Thyroid gland (tissue), 4 donors: ENCODE results near the gene CAAP1. TPM values are rescaled to one million over a fixed set of nuclear protein-coding genes. Genes with fewer than 3 reads are reported as not detected.
A peak's percentile ranks its signal among the peaks of the same experiment; 100 is the strongest.

ENCODE experiments used
- DNase-seq, 2 donors: peaks; one replicate each; pipeline ENCODE4 v3.0.0-alpha.2; 2019
- H3K27ac ChIP-seq, 3 donors: fragments of 200-600 bp; sonication (generic); 1 replicate in 2 of 3; 2 replicates in 1 of 3; pipeline ENCODE4 v1.5.1; 2016 to 2019; ENCODE audit warnings: mild to moderate bottlenecking in 1 of 3, moderate library complexity in 1 of 3
- H3K27me3 ChIP-seq: fragments of 200-600 bp; sonication (generic); one replicate; pipeline ENCODE4 v1.5.1; 2019
- H3K36me3 ChIP-seq, 2 donors: fragments of 200-600 bp; sonication (generic); one replicate each; pipeline ENCODE4 v1.5.1; 2016 to 2019
- H3K4me1 ChIP-seq, 2 donors: fragments of 200-600 bp; sonication (generic); one replicate each; pipeline ENCODE4 v1.5.1; 2017 to 2019
- H3K4me3 ChIP-seq, 3 donors: fragments of 200-600 bp; sonication (generic); replicated peaks in 1 of 3; 1 replicate in 2 of 3; 2 replicates in 1 of 3; pipeline ENCODE4 v1.5.1; 2016; ENCODE audit warnings: mild to moderate bottlenecking in 1 of 3
- H3K9me3 ChIP-seq: fragments of 200-600 bp; sonication (generic); one replicate; pipeline ENCODE4 v1.5.1; 2017
- POLR2A ChIP-seq, 2 donors: fragments of 450-650 bp; IDR thresholded peaks; one replicate each; pipeline ENCODE4 v1.6.1; 2017; ENCODE audit warnings: antibody characterized with exemption in 2 of 2, mild to moderate bottlenecking in 2 of 2, moderate library complexity in 1 of 2
- WGBS, 2 donors: methylation state at CpG; one replicate each; pipeline ENCODE4 v1.1.5; 2017; 5-methylcytosine and 5-hydroxymethylcytosine counted together
- intact Hi-C: fragments of 100-400 bp; cut with DNase I; formaldehyde crosslinking; loops from one replicate; pipeline ENCODE4 v1.15.1; 2023
- small RNA-seq: library from RNA; depleted of rRNA; stranded (forward); fragments of <200 nt; gene quantifications from one replicate; pipeline ENCODE3, GENCODE V24; 2016
- total RNA-seq, 4 donors: library from RNA; depleted of rRNA; stranded (reverse); fragments of >200 nt; gene quantifications; one replicate each; pipeline ENCODE4 v1.2.3, GENCODE V29; 2016
- TF ChIP-seq, protein P1 (sequence below), 6 experiments: fragments of 200-600 bp in 3 of 6; fragments of 450-650 bp in 3 of 6; sonication (generic) in 3 of 6; IDR thresholded peaks; one replicate each; pipeline ENCODE4 v1.5.1; 2016 to 2019; ENCODE audit warnings: antibody characterized with exemption in 6 of 6, mild to moderate bottlenecking in 2 of 6, inconsistent platforms in 1 of 6, moderate library complexity in 1 of 6

The CAAP1 gene
- total RNA-seq, 4 donors from 2014 or later: 54.9 to 110 (median 56.5) TPM

DNA sequence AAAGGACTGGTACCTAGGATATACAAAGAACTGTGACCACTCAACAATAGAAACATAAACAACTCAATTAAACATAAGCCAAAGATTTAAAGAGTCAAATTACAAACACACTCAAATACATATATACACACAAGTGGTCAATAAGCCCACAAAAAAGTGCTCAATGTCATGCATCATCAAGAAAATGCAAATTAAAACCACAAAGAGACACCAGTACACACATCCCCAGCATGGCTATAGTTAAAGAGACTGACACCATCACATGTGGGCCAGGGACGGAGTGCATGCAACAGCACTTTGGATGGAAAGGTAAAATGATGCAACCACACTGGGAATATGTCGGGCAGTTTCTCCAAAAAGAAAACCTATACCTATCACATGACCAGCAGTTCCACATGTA lies 89.7 kb downstream of the CAAP1 start:
- Histone ChIP-seq H3K27me3 (no peaks in the 10 kb centered on the region), H3K27ac (no peak overlapping the region), H3K36me3 (no peaks in the 10 kb centered on the region), H3K9me3 (no peaks in the 10 kb centered on the region), H3K4me1 (peaks cover 14 to 15% of the 10 kb centered on the region in 2 donors), H3K4me3 (no peak overlapping the region)
- WGBS, 2 donors: 95% methylated on average over 2 of the region's 2 CpGs
- intact Hi-C loops: no loop called here
- DNase-seq: no peak
- TF ChIP-seq, protein P1, sequence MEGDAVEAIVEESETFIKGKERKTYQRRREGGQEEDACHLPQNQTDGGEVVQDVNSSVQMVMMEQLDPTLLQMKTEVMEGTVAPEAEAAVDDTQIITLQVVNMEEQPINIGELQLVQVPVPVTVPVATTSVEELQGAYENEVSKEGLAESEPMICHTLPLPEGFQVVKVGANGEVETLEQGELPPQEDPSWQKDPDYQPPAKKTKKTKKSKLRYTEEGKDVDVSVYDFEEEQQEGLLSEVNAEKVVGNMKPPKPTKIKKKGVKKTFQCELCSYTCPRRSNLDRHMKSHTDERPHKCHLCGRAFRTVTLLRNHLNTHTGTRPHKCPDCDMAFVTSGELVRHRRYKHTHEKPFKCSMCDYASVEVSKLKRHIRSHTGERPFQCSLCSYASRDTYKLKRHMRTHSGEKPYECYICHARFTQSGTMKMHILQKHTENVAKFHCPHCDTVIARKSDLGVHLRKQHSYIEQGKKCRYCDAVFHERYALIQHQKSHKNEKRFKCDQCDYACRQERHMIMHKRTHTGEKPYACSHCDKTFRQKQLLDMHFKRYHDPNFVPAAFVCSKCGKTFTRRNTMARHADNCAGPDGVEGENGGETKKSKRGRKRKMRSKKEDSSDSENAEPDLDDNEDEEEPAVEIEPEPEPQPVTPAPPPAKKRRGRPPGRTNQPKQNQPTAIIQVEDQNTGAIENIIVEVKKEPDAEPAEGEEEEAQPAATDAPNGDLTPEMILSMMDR (IDR thresholded peaks at IDR 0.05): no peak
- TF ChIP-seq POLR2A (IDR thresholded peaks at IDR 0.05): no peak

DNA sequence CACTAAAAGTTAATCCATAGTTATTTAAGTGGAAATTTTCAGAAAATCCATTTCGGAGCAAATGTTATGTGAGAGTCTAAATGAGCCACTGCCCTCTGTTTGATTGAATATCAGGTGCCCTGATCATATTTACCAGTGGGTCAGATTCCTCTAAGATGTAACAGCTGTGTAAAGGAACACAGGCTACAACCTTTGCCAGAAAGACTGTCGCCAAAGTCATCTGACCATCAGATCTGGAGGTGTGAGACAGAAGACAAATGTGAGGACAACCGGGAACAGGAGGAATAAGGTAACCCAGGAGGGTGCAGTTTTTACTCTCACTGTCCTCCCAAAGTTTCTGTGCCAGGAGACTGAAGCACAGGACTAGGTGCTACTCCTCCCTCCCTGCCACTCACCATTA lies 90.8 kb downstream of the CAAP1 start:
- H3K27ac ChIP-seq: peak overlapping the region in 1 of 3 donors; percentile 51
- H3K9me3 ChIP-seq: no peaks in the 10 kb centered on the region
- no peaks in the 10 kb centered on the region for H3K36me3 ChIP-seq
- DNase-seq: no peak
- WGBS, 2 donors: 85 to 88% methylated on average over 3 of the region's 3 CpGs
- no peak overlapping the region for H3K4me3 ChIP-seq
- TF ChIP-seq, protein P1 (IDR thresholded peaks at IDR 0.05): no peak
- no peak for TF ChIP-seq POLR2A (IDR thresholded peaks at IDR 0.05)
- intact Hi-C loops: no loop called here
- no peaks in the 10 kb centered on the region for H3K27me3 ChIP-seq
- peaks cover 14 to 15% of the 10 kb centered on the region in 2 donors for H3K4me1 ChIP-seq

DNA sequence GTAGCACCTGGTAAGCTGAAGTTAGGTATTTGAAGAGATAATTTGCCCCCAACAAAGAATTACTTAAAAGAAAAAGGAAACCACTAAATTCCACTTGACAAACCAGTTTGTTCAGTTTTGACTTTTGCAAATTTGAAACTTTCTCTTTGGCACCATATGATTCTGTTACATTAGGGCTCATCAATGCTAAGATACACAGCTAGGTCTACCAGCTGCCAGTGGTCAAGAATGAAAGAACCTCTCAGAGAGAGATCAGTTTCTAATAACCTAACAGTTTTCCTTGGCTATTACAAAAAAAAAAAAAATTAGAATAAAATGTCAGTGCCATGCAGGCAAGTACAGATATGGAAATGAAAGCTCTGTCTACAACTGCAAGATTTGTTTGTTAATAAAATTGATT lies 92.3 kb downstream of the CAAP1 start:
- Histone ChIP-seq H3K9me3 (no peaks in the 10 kb centered on the region), H3K27me3 (no peaks in the 10 kb centered on the region), H3K27ac (peak overlapping the region; percentile 11 to 51 (median 44)), H3K4me1 (peaks cover 14 to 15% of the 10 kb centered on the region in 2 donors), H3K36me3 (no peaks in the 10 kb centered on the region), H3K4me3 (no peak overlapping the region)
- no peak for DNase-seq
- TF ChIP-seq, protein P1 (IDR thresholded peaks at IDR 0.05): no peak
- TF ChIP-seq POLR2A (IDR thresholded peaks at IDR 0.05): no peak
- intact Hi-C loops: no loop called here

DNA sequence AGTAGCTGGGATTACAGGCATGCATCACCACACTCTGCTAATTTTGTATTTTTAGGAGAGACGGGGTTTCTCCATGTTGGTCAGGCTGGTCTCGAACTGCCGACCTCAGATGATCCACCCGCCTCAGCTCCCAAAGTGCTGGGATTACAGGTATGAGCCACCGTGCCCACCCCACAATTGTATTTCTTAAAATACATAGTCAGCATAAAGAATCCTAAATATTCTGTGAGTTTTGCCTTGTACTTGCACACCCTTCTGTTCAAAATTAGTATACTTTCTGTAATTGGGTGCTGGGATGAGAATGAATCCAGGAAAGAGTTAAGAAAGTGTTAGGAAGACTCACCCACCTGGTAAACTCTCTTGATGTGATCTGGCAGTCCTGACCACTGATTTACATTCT lies 101.3 kb downstream of the CAAP1 start:
- TF ChIP-seq POLR2A (IDR thresholded peaks at IDR 0.05): no peak
- TF ChIP-seq, protein P1 (IDR thresholded peaks at IDR 0.05): no peak
- intact Hi-C loops: no loop called here
- H3K27me3 ChIP-seq: no peaks in the 10 kb centered on the region
- H3K9me3 ChIP-seq: no peaks in the 10 kb centered on the region
- DNase-seq: no peak
- WGBS, 2 donors: 94 to 95% methylated on average over 5 of the region's 5 CpGs
- H3K4me3 ChIP-seq: no peak overlapping the region
- H3K4me1 ChIP-seq: peaks cover 5% of the 10 kb centered on the region in 2 donors
- H3K36me3 ChIP-seq: no peaks in the 10 kb centered on the region
- peak overlapping the region in 1 of 3 donors; percentile 14 for H3K27ac ChIP-seq

Small RNAs within 50 kb of the gene (small RNA-seq; reads per million reads assigned to genes)
- not detected for gene RF00322
- not detected for gene RN7SL100P

Other genes with a start within 250 kb of the CAAP1 start
- 10 to 100 TPM; 25.7 to 35.8 (median 32.4) TPM for gene PLAA, start 54.4 kb upstream of the CAAP1 start, total RNA-seq
- gene IFT74, start 63.6 kb upstream of the CAAP1 start, total RNA-seq: 10 to 100 TPM; 23.0 to 40.0 (median 29.9) TPM
- gene LRRC19, start 112.9 kb upstream of the CAAP1 start, total RNA-seq: not detected
- gene TEK, start 216.4 kb upstream of the CAAP1 start, total RNA-seq: 10 to 100 TPM; 11.9 to 32.6 (median 15.9) TPM